GM23338 (cell line): Measurements from ENCODE around the gene REG4. TPM values are rescaled to one million over a fixed set of nuclear protein-coding genes. Genes with fewer than 3 reads are reported as not detected.

ENCODE experiments used
- ATAC-seq: fragments of 200-7000 bp; cut with Tn5 transposase; 3 replicates; pipeline ENCODE4 v1.9.1; 2020
- DNase-seq: peaks from one replicate; pipeline ENCODE4 v3.0.0-alpha.2; 2015; ENCODE audit warnings: low spot score
- H2AFZ ChIP-seq: fragments of 200-600 bp; sonication (generic); 2 replicates; pipeline ENCODE4 v1.8.0; 2016; ENCODE audit warnings: antibody characterized with exemption, mild to moderate bottlenecking, moderate library complexity
- H3F3A ChIP-seq: fragments of 200-600 bp; sonication (generic); replicated peaks from 2 replicates; pipeline ENCODE4 v1.8.0; 2017; ENCODE audit warnings: antibody characterized with exemption, mixed run types, low read depth
- H3K27ac ChIP-seq: fragments of 200-600 bp; sonication (generic); 2 replicates; pipeline ENCODE4 v1.6.1; 2016; ENCODE audit warnings: low read depth
- H3K27me3 ChIP-seq: fragments of 200-600 bp; sonication (generic); 2 replicates; pipeline ENCODE4 v1.8.0; 2016; ENCODE audit warnings: mild to moderate bottlenecking, mixed run types, moderate library complexity; ENCODE audit not compliant: insufficient read depth
- H3K36me3 ChIP-seq: fragments of 200-600 bp; sonication (generic); 2 replicates; pipeline ENCODE4 v1.8.0; 2016; ENCODE audit warnings: mild to moderate bottlenecking; ENCODE audit not compliant: insufficient read depth
- H3K4me1 ChIP-seq: fragments of 200-600 bp; sonication (generic); 2 replicates; pipeline ENCODE4 v1.8.0; 2016; ENCODE audit warnings: mild to moderate bottlenecking, moderate library complexity; ENCODE audit not compliant: insufficient read depth
- H3K4me2 ChIP-seq: fragments of 200-600 bp; sonication (generic); 2 replicates; pipeline ENCODE4 v1.7.1; 2017; ENCODE audit warnings: mixed run types
- H3K4me3 ChIP-seq: fragments of 200-600 bp; sonication (generic); 2 replicates; pipeline ENCODE4 v1.6.1; 2016; ENCODE audit warnings: mixed run types
- H3K79me2 ChIP-seq: fragments of 200-600 bp; sonication (generic); replicated peaks from 2 replicates; pipeline ENCODE4 v1.8.0; 2017; ENCODE audit warnings: mild to moderate bottlenecking; ENCODE audit not compliant: insufficient read depth
- H3K9me2 ChIP-seq: fragments of 200-600 bp; sonication (generic); 2 replicates; pipeline ENCODE4 v1.8.0; 2017; ENCODE audit not compliant: insufficient read depth
- H4K20me1 ChIP-seq: fragments of 200-600 bp; sonication (generic); replicated peaks from 2 replicates; pipeline ENCODE4 v1.8.0; 2017; ENCODE audit warnings: mild to moderate bottlenecking; ENCODE audit not compliant: insufficient read depth
- H3K27ac Mint-ChIP-seq: 2 replicates; pipeline ENCODE4 v1.8.0; 2020; ENCODE audit warnings: inconsistent platforms, mild to moderate bottlenecking, moderate library complexity, mixed read lengths
- H3K27me3 Mint-ChIP-seq: 3 replicates; pipeline ENCODE4 v1.8.0; 2022; ENCODE audit warnings: low read depth, mild to moderate bottlenecking, moderate library complexity, mixed read lengths, inconsistent platforms; ENCODE audit not compliant: insufficient read depth, poor library complexity
- H3K36me3 Mint-ChIP-seq: 3 replicates; pipeline ENCODE4 v1.8.0; 2021; ENCODE audit warnings: low read depth, mild to moderate bottlenecking, inconsistent platforms, moderate library complexity, mixed read lengths
- H3K4me1 Mint-ChIP-seq: 3 replicates; pipeline ENCODE4 v1.8.0; 2020; ENCODE audit warnings: mild to moderate bottlenecking, inconsistent platforms, mixed read lengths
- H3K4me3 Mint-ChIP-seq: 3 replicates; pipeline ENCODE4 v1.8.0; 2021; ENCODE audit warnings: moderate library complexity, mild to moderate bottlenecking, inconsistent platforms, mixed read lengths
- H3K9me3 Mint-ChIP-seq: 3 replicates; pipeline ENCODE4 v1.8.0; 2020; ENCODE audit warnings: moderate library complexity, mild to moderate bottlenecking, inconsistent platforms, mixed read lengths
- CREB1 ChIP-seq: fragments of 250-450 bp; sonication (Bioruptor Pico); IDR thresholded peaks from 2 replicates; pipeline ENCODE4 v1.5.0; 2020; ENCODE audit warnings: low read depth, mild to moderate bottlenecking, moderate library complexity
- CTCF ChIP-seq, 2 experiments: fragments of 200-600 bp in 1 of 2; sonication (generic) in 1 of 2; conservative IDR thresholded peaks; 2 replicates each; pipeline versions ENCODE4 v1.5.1 to v1.6.1; 2016 to 2017; ENCODE audit warnings: antibody characterized with exemption in 2 of 2, low read depth in 2 of 2, mild to moderate bottlenecking in 2 of 2, moderate library complexity in 1 of 2
- ETS1 ChIP-seq: IDR thresholded peaks from 2 replicates; pipeline ENCODE4 v1.6.1; 2016; ENCODE audit warnings: antibody characterized with exemption
- EZH2 ChIP-seq: fragments of 200-600 bp; sonication (generic); IDR thresholded peaks from one replicate; pipeline ENCODE4 v1.8.0; 2017; ENCODE audit warnings: antibody characterized with exemption, mild to moderate bottlenecking, low read depth; ENCODE audit not compliant: unreplicated experiment
- EZH2phosphoT487 ChIP-seq: fragments of 200-600 bp; sonication (generic); IDR thresholded peaks from one replicate; pipeline ENCODE4 v1.8.1; 2018; ENCODE audit warnings: antibody characterized with exemption; ENCODE audit not compliant: unreplicated experiment
- JUNB ChIP-seq: IDR thresholded peaks from one replicate; pipeline ENCODE4 v1.6.1; 2016; ENCODE audit warnings: antibody characterized with exemption; ENCODE audit not compliant: unreplicated experiment
- NANOG ChIP-seq: IDR thresholded peaks from 2 replicates; pipeline ENCODE4 v1.6.1; 2016; ENCODE audit warnings: antibody characterized with exemption, borderline replicate concordance
- POLR2AphosphoS5 ChIP-seq: IDR thresholded peaks from 2 replicates; pipeline ENCODE4 v1.6.1; 2016; ENCODE audit warnings: antibody characterized with exemption, low read depth
- REST ChIP-seq: IDR thresholded peaks from one replicate; pipeline ENCODE4 v1.6.1; 2018; ENCODE audit warnings: antibody characterized with exemption; ENCODE audit not compliant: unreplicated experiment
- STAT1 ChIP-seq: IDR thresholded peaks from one replicate; pipeline ENCODE4 v1.6.1; 2016; ENCODE audit warnings: antibody characterized with exemption; ENCODE audit not compliant: unreplicated experiment
- ZNF114 ChIP-seq: fragments of 250-450 bp; sonication (Bioruptor Pico); IDR thresholded peaks from 2 replicates; pipeline ENCODE4 v1.5.0; 2020; ENCODE audit warnings: mild to moderate bottlenecking, moderate library complexity
- ZNF331 ChIP-seq: fragments of 250-450 bp; sonication (Bioruptor Pico); IDR thresholded peaks from 2 replicates; pipeline ENCODE4 v1.5.0; 2020; ENCODE audit warnings: low read depth, mild to moderate bottlenecking, moderate library complexity
- polyA plus RNA-seq: library from polyadenylated mRNA; unstranded; fragments of >200 nt; fragmentation: Nextera tagmentation; extraction: Ambion mirVana; gene quantifications from 2 replicates; pipeline ENCODE4 v1.2.1, GENCODE V29; 2016
- total RNA-seq: library from RNA; depleted of rRNA; stranded (reverse); fragments of >200 nt; shearing (Covaris generic); gene quantifications from 2 replicates; pipeline ENCODE4 v1.2.3, GENCODE V29; 2014
- TF ChIP-seq, protein P1 (sequence below): fragments of 250-450 bp; sonication (Bioruptor Pico); IDR thresholded peaks from 2 replicates; pipeline ENCODE4 v1.5.0; 2020; ENCODE audit warnings: mild to moderate bottlenecking, moderate library complexity

REG4 gene
- total and polyA plus RNA-seq, 2 experiments from 2014 or later: not detected

DNA sequence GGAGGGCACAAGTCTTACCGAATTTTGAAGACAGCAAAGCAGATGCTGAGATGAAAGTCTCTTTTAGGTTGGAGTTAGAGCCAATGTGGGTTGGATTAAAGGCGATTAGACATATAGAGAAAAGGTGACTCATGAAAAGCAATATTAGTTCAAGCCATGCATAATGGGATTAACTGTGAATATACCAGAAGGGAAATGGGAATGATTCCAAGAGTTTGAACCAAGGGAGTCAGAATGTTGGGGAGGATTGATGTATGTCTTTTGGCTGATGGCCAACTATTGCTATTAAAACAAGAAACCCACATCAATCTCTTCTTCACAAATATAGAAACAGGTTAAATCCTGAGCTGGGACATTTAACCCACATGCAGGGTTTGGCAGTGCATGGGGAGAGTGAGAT lies 43.8 kb downstream of the REG4 start:
- H3K4me3 Mint-ChIP-seq: no peak overlapping the region
- H3K4me1 ChIP-seq: peaks cover 3% of the 10 kb centered on the region

More for the DNA sequence above, 43.8 kb downstream of the REG4 start:
- H3K27me3 ChIP-seq: no peaks in the 10 kb centered on the region
- no peaks in the 10 kb centered on the region for H3K36me3 Mint-ChIP-seq
- H3K27ac Mint-ChIP-seq: no peak overlapping the region
- no peaks in the 10 kb centered on the region for H4K20me1 ChIP-seq
- H3K27me3 Mint-ChIP-seq: peaks cover 3% of the 10 kb centered on the region
- no peaks in the 10 kb centered on the region for H3K36me3 ChIP-seq
- H3K79me2 ChIP-seq: no peaks in the 10 kb centered on the region
- H3K27ac ChIP-seq: no peak overlapping the region
- peaks cover 5% of the 10 kb centered on the region; the same call in 2 of the 3 replicates for H3K4me1 Mint-ChIP-seq
- TF ChIP-seq EZH2phosphoT487: no peak
- no peak for TF ChIP-seq CREB1 (CRISPR knock-in tag)
- TF ChIP-seq ZNF114 (CRISPR knock-in tag): no peak
- no peak for TF ChIP-seq JUNB
- TF ChIP-seq, protein P1, sequence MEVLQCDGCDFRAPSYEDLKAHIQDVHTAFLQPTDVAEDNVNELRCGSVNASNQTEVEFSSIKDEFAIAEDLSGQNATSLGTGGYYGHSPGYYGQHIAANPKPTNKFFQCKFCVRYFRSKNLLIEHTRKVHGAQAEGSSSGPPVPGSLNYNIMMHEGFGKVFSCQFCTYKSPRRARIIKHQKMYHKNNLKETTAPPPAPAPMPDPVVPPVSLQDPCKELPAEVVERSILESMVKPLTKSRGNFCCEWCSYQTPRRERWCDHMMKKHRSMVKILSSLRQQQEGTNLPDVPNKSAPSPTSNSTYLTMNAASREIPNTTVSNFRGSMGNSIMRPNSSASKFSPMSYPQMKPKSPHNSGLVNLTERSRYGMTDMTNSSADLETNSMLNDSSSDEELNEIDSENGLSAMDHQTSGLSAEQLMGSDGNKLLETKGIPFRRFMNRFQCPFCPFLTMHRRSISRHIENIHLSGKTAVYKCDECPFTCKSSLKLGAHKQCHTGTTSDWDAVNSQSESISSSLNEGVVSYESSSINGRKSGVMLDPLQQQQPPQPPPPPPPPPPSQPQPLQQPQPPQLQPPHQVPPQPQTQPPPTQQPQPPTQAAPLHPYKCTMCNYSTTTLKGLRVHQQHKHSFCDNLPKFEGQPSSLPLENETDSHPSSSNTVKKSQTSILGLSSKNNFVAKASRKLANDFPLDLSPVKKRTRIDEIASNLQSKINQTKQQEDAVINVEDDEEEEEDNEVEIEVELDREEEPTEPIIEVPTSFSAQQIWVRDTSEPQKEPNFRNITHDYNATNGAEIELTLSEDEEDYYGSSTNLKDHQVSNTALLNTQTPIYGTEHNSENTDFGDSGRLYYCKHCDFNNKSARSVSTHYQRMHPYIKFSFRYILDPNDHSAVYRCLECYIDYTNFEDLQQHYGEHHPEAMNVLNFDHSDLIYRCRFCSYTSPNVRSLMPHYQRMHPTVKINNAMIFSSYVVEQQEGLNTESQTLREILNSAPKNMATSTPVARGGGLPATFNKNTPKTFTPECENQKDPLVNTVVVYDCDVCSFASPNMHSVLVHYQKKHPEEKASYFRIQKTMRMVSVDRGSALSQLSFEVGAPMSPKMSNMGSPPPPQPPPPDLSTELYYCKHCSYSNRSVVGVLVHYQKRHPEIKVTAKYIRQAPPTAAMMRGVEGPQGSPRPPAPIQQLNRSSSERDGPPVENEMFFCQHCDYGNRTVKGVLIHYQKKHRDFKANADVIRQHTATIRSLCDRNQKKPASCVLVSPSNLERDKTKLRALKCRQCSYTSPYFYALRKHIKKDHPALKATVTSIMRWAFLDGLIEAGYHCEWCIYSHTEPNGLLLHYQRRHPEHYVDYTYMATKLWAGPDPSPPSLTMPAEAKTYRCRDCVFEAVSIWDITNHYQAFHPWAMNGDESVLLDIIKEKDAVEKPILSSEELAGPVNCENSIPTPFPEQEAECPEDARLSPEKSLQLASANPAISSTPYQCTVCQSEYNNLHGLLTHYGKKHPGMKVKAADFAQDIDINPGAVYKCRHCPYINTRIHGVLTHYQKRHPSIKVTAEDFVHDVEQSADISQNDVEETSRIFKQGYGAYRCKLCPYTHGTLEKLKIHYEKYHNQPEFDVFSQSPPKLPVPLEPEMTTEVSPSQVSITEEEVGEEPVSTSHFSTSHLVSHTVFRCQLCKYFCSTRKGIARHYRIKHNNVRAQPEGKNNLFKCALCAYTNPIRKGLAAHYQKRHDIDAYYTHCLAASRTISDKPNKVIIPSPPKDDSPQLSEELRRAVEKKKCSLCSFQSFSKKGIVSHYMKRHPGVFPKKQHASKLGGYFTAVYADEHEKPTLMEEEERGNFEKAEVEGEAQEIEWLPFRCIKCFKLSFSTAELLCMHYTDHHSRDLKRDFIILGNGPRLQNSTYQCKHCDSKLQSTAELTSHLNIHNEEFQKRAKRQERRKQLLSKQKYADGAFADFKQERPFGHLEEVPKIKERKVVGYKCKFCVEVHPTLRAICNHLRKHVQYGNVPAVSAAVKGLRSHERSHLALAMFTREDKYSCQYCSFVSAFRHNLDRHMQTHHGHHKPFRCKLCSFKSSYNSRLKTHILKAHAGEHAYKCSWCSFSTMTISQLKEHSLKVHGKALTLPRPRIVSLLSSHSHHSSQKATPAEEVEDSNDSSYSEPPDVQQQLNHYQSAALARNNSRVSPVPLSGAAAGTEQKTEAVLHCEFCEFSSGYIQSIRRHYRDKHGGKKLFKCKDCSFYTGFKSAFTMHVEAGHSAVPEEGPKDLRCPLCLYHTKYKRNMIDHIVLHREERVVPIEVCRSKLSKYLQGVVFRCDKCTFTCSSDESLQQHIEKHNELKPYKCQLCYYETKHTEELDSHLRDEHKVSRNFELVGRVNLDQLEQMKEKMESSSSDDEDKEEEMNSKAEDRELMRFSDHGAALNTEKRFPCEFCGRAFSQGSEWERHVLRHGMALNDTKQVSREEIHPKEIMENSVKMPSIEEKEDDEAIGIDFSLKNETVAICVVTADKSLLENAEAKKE (CRISPR knock-in tag): no peak
- TF ChIP-seq STAT1: no peak
- TF ChIP-seq CTCF (conservative IDR thresholded peaks at IDR 0.05; ENCODE audit: low read depth in 2 of 2): no peak
- no peak for TF ChIP-seq ZNF331 (CRISPR knock-in tag)
- no peak for TF ChIP-seq NANOG
- no peak for TF ChIP-seq POLR2AphosphoS5
- TF ChIP-seq ETS1: no peak
- TF ChIP-seq EZH2: no peak
- TF ChIP-seq REST: no peak
- no peaks in the 10 kb centered on the region; the same call in 1 of the 2 replicates for H3K9me2 ChIP-seq
- H3K4me2 ChIP-seq: no peak overlapping the region
- H2AFZ ChIP-seq: no peak overlapping the region
- no peaks in the 10 kb centered on the region for H3F3A ChIP-seq
- no peak overlapping the region for H3K4me3 ChIP-seq
- DNase-seq (no peak), ATAC-seq (no peak)
- H3K9me3 Mint-ChIP-seq: no peaks in the 10 kb centered on the region; the same call in 2 of the 3 replicates
